Esophagus squamous epithelium (tissue), 4 donors: ENCODE results near the gene ASTN2.

ENCODE experiments used
- CTCF ChIP-seq, 6 experiments: fragments of 450-650 bp in 4 of 6; fragments of 200-600 bp in 2 of 6; sonication (generic) in 2 of 6; IDR thresholded peaks; one replicate each; pipeline ENCODE4 v1.5.1; 2016 to 2019; ENCODE audit warnings: antibody characterized with exemption in 6 of 6, mild to moderate bottlenecking in 4 of 6, moderate library complexity in 4 of 6
- POLR2A ChIP-seq, 4 donors: fragments of 450-650 bp; IDR thresholded peaks; one replicate each; pipeline ENCODE4 v1.6.1; 2017; ENCODE audit warnings: antibody characterized with exemption in 4 of 4, mild to moderate bottlenecking in 4 of 4, moderate library complexity in 3 of 4

DNA sequence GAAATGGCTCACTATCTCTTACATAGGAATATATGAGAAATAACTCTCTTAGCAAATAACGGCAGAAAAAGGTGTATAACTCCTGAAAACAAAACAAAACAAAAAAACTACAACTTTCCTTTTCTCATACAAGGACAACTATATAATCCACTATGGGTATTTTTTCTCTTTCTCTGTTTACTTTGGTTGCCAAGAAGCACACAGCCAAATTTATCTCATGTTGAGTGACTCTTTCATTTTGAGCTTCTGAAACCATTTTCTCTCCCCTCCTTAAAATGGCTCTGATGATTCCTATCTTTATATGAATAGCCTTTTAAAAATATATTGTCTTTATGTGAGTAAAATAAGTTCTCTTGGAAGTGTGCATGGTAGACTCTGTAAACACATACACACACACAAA, 599.0 kb downstream of the ASTN2 start:
- TF ChIP-seq CTCF (IDR thresholded peaks at IDR 0.05) (no peak), POLR2A (IDR thresholded peaks at IDR 0.05) (no peak)
